Measurements from ENCODE around the gene SLC4A1AP. TPM values are rescaled to one million over a fixed set of nuclear protein-coding genes. Genes with fewer than 3 reads are reported as not detected.

Gene SLC4A1AP
- polyA plus RNA-seq, 3 donors from 2014 or later = 23.9 to 29.6 (median 27.6) TPM

DNA sequence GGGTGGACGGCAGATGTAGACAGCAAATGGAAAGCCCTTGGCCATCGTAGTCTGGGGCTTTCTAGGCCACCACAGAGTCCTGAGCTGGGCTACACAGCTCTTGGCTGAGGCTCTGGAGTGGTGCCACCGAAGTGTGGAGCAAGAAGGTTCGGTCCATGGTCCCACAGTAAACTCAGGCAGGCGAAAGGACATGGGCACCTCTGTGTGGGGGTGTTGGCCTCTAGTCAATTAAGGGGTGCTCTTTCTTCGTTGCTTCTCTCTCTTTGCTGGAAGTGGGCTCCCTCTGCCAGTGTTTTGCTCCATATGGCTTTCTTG is 73.2 kb downstream of the SLC4A1AP start:
- Mint-ChIP-seq H3K9me3 (no peaks in the 10 kb centered on the region), H3K36me3 (no peaks in the 10 kb centered on the region), H3K4me3 (peak overlapping the region in 4 of 5 donors; percentile 21 to 40 (median 38)), H3K27ac (peak overlapping the region in 1 of 6 donors; percentile 36), H3K4me1 (peaks cover 6% of the 10 kb centered on the region in 2 donors), H3K27me3 (ENCODE audit: low read depth in 3 of 3) (peaks cover 0 to 4% (median 3%) of the 10 kb centered on the region in 3 donors)
- no peak for DNase-seq

DNA sequence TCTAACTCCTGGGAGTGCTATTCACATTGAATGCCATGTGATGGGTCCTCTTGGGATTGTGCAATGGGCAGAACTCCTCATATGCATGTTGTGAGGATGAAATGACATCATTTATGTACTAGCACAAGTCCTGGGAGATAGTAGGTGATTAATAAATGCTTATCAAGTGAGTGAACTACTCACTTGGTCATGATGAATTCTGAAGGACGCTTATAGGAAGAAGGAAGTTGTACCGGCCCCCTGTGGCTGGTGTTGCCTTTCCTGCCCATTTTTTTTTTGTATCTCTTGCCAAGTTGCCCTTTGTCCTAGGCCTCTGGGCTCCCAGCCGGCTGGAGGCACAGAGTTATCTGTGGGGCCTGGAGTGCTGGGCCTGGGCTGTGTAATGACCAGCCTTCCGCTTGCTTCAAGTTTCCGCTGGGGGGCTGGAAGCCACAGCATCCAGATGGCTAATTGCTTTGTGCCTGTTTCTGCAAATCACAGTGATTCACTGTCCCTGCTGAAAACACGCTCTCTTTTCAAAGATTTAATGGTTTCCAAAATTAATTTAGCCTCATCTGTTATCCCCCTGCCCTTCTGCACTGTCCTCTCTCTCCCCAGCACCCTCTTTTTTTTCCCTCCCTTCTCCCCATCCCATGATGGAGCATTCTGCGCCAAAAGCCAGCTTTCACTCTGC is 74.1 kb downstream of the SLC4A1AP start:
- no peak for DNase-seq
- Mint-ChIP-seq H3K4me1 (peaks cover 6% of the 10 kb centered on the region in 2 donors), H3K9me3 (no peaks in the 10 kb centered on the region), H3K4me3 (no peak overlapping the region), H3K36me3 (no peaks in the 10 kb centered on the region), H3K27me3 (ENCODE audit: low read depth in 3 of 3) (peaks cover 0 to 5% (median 4%) of the 10 kb centered on the region in 3 donors), H3K27ac (no peak overlapping the region)

DNA sequence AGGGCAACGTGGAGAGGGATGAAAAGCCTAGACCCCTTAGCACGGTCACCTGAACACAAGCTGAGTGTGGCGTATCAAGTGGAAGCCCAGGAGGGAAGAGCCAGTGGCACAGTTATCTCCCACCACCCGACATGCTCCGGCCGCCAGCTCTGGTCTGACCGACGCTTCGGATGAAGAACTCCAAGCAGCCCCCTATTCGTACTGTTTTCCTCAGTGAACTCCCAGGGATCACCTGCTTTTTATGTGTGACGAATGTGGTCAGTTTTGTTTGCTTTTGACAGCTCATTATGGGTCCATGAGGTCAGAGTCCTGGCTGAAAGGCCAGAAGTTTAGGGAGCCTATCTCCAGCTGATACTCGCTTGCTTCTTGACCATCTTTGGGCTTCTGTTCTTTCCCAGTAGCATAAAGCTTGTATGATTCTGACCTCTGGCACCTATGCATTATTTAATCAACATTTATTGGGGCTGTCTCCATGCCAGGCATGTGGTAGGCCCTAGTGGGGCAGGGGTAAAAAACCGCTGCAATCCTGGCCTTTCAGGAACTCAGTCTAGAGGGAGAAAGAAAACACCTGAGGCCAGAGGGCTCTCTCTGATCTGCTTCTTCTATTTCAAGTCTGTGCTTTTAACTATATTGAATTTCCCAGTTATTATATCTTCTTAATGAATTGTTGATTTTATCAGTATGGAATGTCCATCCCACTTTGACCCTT is 74.8 kb downstream of the SLC4A1AP start:
- Mint-ChIP-seq H3K4me3 (no peak overlapping the region), H3K27ac (no peak overlapping the region), H3K9me3 (no peaks in the 10 kb centered on the region), H3K4me1 (peaks cover 6% of the 10 kb centered on the region in 2 donors), H3K36me3 (no peaks in the 10 kb centered on the region), H3K27me3 (ENCODE audit: low read depth in 3 of 3) (peaks cover 0 to 5% (median 2%) of the 10 kb centered on the region in 3 donors)
- DNase-seq = no peak

DNA sequence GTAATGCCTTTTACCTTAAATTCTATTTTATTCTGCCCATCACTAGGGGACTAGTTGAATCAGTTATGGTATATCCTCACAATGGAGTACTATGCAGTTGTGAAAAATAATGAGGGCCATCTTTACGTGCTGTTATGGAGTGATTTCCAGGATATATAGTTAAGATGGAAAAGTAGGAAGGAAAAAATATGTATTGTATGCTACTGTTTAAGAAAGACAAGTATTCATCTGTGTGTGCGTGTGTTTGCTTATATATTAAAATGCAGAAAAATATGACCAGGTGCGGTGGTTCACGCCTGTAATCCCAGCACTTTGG is 75.3 kb downstream of the SLC4A1AP start:
- H3K36me3 Mint-ChIP-seq = no peaks in the 10 kb centered on the region
- H3K27me3 Mint-ChIP-seq (ENCODE audit: low read depth in 3 of 3) = peaks cover 0 to 5% (median 2%) of the 10 kb centered on the region in 3 donors
- DNase-seq = no peak
- no peak overlapping the region for H3K27ac Mint-ChIP-seq
- H3K9me3 Mint-ChIP-seq = no peaks in the 10 kb centered on the region
- H3K4me3 Mint-ChIP-seq = no peak overlapping the region
- peaks cover 6% of the 10 kb centered on the region in 2 donors for H3K4me1 Mint-ChIP-seq

DNA sequence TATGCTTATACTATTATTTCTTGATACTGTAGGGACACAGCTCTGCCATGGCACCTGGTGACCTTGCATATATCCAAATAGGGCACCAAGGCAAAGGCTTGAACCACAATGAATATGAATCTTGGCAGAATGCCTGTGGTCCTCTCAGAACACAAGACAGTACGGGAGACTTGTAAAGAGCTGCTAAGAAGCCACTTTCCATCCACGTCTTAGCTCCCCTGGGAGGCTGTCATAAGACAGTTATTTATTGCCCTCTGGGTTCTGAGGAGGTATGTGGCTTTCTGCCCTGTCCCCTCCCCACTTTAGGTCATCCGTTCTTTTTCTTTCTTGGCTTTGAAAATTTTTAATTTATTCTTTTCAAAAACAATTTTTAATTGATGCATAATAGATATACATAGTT is 78.0 kb downstream of the SLC4A1AP start:
- Mint-ChIP-seq H3K9me3 (no peaks in the 10 kb centered on the region), H3K27me3 (ENCODE audit: low read depth in 3 of 3) (peaks cover 0 to 5% (median 2%) of the 10 kb centered on the region in 3 donors), H3K4me1 (no peaks in the 10 kb centered on the region), H3K36me3 (no peaks in the 10 kb centered on the region), H3K4me3 (no peak overlapping the region), H3K27ac (no peak overlapping the region)
- DNase-seq = no peak

DNA sequence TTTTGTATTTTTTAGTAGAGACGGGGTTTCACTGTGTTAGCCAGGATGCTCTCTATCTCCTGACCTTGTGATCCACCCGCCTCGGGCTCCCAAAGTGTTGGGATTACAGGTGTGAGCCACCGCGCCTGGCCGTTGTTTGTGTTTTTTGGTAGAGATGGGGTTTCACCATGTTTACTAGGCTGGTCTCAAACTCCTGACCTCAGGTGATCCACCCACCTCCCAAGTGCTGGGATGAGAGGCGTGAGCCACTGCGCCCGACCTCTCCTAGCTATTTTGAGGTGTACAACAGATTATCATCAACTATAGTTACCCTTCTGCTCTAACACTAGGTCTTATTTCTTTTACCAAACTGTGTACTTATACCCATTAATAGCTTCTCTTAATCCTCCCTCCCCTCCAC is 78.9 kb downstream of the SLC4A1AP start:
- H3K4me3 Mint-ChIP-seq = no peak overlapping the region
- no peaks in the 10 kb centered on the region for H3K36me3 Mint-ChIP-seq
- DNase-seq = no peak
- no peak overlapping the region for H3K27ac Mint-ChIP-seq
- peaks cover 0 to 5% (median 4%) of the 10 kb centered on the region in 3 donors for H3K27me3 Mint-ChIP-seq (ENCODE audit: low read depth in 3 of 3)
- no peaks in the 10 kb centered on the region for H3K9me3 Mint-ChIP-seq
- H3K4me1 Mint-ChIP-seq = no peaks in the 10 kb centered on the region

Other genes starting within 250 kb of the SLC4A1AP start
- 100 to 1,000 TPM in 2 of 3 donors, 10 to 100 TPM in 1; 85.7 to 154 (median 147) TPM for gene NRBP1, start 235.3 kb upstream of the SLC4A1AP start, polyA plus RNA-seq
- gene KRTCAP3, start 221.5 kb upstream of the SLC4A1AP start, polyA plus RNA-seq = under 1 TPM in 1 of 3 donors, not detected in 2; 0.63 TPM
- gene IFT172, start 174.1 kb upstream of the SLC4A1AP start, polyA plus RNA-seq = 1 to 10 TPM in 2 of 3 donors, under 1 TPM in 1; 0.76 to 8.4 (median 3.1) TPM
- not detected for gene FNDC4, start 168.7 kb upstream of the SLC4A1AP start, polyA plus RNA-seq
- gene GCKR, start 167.1 kb upstream of the SLC4A1AP start, polyA plus RNA-seq = not detected
- 10 to 100 TPM; 17.4 to 23.4 (median 23.3) TPM for gene ZNF512, start 80.8 kb upstream of the SLC4A1AP start, polyA plus RNA-seq
- 1 to 10 TPM in 2 of 3 donors, not detected in 1; 1.1 to 2.9 TPM for gene CCDC121, start 34.9 kb upstream of the SLC4A1AP start, polyA plus RNA-seq
- gene GPN1, start 34.8 kb upstream of the SLC4A1AP start, polyA plus RNA-seq = 100 to 1,000 TPM in 1 of 3 donors, 10 to 100 TPM in 2; 89.9 to 125 (median 92.1) TPM
- 10 to 100 TPM; 16.1 to 26.5 (median 17.6) TPM for gene SUPT7L, start 275 bp upstream of the SLC4A1AP start, polyA plus RNA-seq
- gene MRPL33, start 107.8 kb downstream of the SLC4A1AP start, polyA plus RNA-seq = 100 to 1,000 TPM; 190 to 266 (median 238) TPM
- gene RBKS, start 226.5 kb downstream of the SLC4A1AP start, polyA plus RNA-seq = 1 to 10 TPM; 1.3 to 3.4 (median 2.9) TPM
- 10 to 100 TPM; 52.4 to 89.2 (median 74.1) TPM for gene BABAM2, start 226.8 kb downstream of the SLC4A1AP start, polyA plus RNA-seq